Measurements from ENCODE around the gene HAVCR2.

DNA sequence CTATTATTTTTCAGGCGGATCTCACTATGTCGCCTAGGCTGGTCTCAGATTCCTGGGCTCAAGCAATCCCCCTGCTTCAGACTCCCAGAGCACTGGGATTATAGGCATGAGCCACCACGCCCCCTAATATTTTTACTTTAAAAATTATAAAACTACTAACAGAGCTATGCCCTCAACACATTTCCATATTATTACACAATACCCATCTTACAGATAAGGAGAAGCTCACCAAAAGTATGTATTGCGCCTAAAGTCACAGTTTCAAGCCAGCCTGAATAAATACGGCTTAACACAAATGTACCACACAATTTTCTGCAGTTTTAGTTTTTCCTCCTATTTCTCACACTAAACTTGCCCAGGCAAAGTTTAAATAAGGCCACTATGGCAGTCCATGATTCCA lies 40.1 kb downstream of the HAVCR2 start:
- TF ChIP-seq, protein P1, sequence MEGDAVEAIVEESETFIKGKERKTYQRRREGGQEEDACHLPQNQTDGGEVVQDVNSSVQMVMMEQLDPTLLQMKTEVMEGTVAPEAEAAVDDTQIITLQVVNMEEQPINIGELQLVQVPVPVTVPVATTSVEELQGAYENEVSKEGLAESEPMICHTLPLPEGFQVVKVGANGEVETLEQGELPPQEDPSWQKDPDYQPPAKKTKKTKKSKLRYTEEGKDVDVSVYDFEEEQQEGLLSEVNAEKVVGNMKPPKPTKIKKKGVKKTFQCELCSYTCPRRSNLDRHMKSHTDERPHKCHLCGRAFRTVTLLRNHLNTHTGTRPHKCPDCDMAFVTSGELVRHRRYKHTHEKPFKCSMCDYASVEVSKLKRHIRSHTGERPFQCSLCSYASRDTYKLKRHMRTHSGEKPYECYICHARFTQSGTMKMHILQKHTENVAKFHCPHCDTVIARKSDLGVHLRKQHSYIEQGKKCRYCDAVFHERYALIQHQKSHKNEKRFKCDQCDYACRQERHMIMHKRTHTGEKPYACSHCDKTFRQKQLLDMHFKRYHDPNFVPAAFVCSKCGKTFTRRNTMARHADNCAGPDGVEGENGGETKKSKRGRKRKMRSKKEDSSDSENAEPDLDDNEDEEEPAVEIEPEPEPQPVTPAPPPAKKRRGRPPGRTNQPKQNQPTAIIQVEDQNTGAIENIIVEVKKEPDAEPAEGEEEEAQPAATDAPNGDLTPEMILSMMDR (IDR thresholded peaks at IDR 0.05; ENCODE audit: poor library complexity): no peak
- no peak for TF ChIP-seq EZH2phosphoT487 (IDR thresholded peaks at IDR 0.05; ENCODE audit: low read depth, severe bottlenecking, unreplicated experiment)
